ENCODE measurements around the gene TBC1D10A.

The TBC1D10A gene

DNA sequence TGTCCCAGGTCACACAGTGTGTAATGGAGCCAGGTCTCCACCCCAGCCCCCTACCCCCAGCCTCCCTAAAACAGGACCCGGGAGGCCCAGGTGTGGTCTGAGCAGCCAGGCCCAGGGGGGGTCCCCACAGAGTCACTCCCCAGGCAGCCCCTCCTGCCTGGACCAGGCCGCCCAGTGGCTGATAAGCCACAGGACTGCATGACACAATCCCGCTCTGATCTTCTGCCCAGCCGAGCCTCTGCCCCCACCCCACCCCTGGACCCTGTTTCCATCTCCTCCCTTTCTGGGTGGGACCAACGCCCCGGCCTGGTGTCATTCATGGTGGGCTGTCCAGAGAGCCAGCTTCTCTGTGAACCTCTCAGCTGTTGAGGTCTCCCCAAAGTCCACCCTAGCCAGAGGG is 72.4 kb downstream of the TBC1D10A start:
- DNase-seq (ENCODE audit: low read depth in 1 of 2, low spot score in 1 of 2): no peak
- Histone ChIP-seq H3K27me3 (ENCODE audit: insufficient read depth, poor library complexity, severe bottlenecking) (no peaks in the 10 kb centered on the region), H3K4me3 (replicated peaks; ENCODE audit: insufficient read depth, low read length) (no peak overlapping the region), H3K27ac (replicated peaks) (no peak overlapping the region)
- TF ChIP-seq, protein P1, sequence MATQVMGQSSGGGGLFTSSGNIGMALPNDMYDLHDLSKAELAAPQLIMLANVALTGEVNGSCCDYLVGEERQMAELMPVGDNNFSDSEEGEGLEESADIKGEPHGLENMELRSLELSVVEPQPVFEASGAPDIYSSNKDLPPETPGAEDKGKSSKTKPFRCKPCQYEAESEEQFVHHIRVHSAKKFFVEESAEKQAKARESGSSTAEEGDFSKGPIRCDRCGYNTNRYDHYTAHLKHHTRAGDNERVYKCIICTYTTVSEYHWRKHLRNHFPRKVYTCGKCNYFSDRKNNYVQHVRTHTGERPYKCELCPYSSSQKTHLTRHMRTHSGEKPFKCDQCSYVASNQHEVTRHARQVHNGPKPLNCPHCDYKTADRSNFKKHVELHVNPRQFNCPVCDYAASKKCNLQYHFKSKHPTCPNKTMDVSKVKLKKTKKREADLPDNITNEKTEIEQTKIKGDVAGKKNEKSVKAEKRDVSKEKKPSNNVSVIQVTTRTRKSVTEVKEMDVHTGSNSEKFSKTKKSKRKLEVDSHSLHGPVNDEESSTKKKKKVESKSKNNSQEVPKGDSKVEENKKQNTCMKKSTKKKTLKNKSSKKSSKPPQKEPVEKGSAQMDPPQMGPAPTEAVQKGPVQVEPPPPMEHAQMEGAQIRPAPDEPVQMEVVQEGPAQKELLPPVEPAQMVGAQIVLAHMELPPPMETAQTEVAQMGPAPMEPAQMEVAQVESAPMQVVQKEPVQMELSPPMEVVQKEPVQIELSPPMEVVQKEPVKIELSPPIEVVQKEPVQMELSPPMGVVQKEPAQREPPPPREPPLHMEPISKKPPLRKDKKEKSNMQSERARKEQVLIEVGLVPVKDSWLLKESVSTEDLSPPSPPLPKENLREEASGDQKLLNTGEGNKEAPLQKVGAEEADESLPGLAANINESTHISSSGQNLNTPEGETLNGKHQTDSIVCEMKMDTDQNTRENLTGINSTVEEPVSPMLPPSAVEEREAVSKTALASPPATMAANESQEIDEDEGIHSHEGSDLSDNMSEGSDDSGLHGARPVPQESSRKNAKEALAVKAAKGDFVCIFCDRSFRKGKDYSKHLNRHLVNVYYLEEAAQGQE (IDR thresholded peaks at IDR 0.05; ENCODE audit: insufficient replicate concordance, low read depth): no peak
- TF ChIP-seq, protein P2, sequence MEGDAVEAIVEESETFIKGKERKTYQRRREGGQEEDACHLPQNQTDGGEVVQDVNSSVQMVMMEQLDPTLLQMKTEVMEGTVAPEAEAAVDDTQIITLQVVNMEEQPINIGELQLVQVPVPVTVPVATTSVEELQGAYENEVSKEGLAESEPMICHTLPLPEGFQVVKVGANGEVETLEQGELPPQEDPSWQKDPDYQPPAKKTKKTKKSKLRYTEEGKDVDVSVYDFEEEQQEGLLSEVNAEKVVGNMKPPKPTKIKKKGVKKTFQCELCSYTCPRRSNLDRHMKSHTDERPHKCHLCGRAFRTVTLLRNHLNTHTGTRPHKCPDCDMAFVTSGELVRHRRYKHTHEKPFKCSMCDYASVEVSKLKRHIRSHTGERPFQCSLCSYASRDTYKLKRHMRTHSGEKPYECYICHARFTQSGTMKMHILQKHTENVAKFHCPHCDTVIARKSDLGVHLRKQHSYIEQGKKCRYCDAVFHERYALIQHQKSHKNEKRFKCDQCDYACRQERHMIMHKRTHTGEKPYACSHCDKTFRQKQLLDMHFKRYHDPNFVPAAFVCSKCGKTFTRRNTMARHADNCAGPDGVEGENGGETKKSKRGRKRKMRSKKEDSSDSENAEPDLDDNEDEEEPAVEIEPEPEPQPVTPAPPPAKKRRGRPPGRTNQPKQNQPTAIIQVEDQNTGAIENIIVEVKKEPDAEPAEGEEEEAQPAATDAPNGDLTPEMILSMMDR (IDR thresholded peaks at IDR 0.05; ENCODE audit: insufficient read depth, low read length): no peak
- TF ChIP-seq SPI1 (IDR thresholded peaks at IDR 0.05; ENCODE audit: borderline replicate concordance, low read depth) (no peak), GABPA (IDR thresholded peaks at IDR 0.05; ENCODE audit: low read depth) (no peak), POLR2AphosphoS5 (IDR thresholded peaks at IDR 0.05; ENCODE audit: low read depth) (no peak)

DNA sequence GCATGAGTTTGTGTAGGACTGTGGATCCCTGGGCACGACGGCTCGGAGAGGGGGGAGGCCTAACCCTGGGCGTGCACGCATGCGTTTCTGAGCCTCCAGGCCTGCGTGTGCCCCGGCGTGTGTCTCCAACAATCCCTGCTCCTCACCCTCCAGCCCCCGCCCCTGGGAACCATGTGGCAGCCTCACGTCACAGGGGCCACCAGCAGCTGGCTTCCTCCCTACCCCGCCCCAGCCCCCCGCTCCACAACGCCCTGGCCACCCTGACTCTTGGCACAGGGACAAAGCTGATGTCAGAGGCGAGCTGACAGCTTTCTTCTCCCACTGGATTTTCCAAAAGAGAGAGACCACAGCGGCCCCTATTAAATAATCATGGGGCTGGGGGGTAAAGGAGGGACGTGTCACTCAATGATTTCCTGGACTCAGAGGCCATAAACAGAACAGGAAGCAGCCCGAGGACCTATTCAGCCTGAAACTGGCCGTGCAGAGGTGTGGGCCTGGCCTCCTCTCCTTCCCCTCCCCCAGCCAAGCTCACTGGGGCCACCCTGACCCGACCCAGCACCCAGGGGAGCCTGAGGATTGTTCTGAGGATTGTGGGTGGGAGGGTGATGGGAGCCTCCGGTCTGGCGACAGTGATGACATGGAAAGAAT is 73.4 kb downstream of the TBC1D10A start:
- peak overlapping the region; percentile 55 for H3K27ac ChIP-seq (replicated peaks)
- no peaks in the 10 kb centered on the region for H3K27me3 ChIP-seq (ENCODE audit: insufficient read depth, poor library complexity, severe bottlenecking)
- TF ChIP-seq, protein P1 (IDR thresholded peaks at IDR 0.05; ENCODE audit: insufficient replicate concordance, low read depth): no peak
- TF ChIP-seq GABPA (IDR thresholded peaks at IDR 0.05; ENCODE audit: low read depth): no peak
- TF ChIP-seq, protein P2 (IDR thresholded peaks at IDR 0.05; ENCODE audit: insufficient read depth, low read length): no peak
- TF ChIP-seq SPI1 (IDR thresholded peaks at IDR 0.05; ENCODE audit: borderline replicate concordance, low read depth): no peak
- no peak for TF ChIP-seq POLR2AphosphoS5 (IDR thresholded peaks at IDR 0.05; ENCODE audit: low read depth)
- DNase-seq (ENCODE audit: low read depth in 1 of 2, low spot score in 1 of 2): no peak
- H3K4me3 ChIP-seq (replicated peaks; ENCODE audit: insufficient read depth, low read length): no peak overlapping the region

DNA sequence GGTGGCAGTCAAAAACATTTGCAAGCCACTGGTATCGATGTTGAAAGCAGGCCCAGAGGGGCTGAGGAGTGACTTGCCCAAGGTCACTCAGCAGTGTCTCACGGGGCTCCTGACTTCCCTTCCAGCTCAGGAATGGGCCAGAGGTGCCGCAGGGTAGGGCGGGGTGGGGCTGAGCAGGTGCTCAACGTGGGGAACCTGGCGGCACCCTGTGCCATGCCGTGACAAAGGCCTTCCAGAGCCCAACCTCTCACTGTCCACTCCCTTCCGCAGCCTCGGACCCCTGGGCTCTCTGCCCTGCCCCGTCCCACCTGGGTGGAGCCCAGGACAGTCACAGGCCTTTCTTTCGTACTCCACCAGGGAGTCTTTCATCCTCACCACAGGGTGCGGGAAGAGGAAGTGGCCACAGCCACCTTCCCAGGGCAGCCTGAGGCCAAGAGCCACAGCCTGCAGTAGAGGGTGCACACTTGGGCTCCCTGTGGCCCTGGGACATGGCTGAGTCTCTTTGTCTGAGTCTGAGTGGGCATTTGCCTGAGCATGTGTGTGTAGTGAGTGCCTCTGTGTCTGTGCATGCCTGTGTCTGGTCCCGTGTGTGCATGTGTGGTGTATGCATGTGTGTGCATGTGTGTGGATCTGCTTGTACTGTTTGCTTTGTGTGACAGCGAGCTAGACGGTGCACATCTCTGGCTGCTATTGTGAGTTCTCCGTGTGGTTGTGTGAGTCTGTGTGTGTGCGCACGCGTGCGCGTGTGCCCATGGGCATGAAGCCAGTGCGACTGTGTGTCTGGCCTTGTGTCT is 74.1 kb downstream of the TBC1D10A start:
- peak in 1 of 2 experiments; percentile 78 for DNase-seq (ENCODE audit: low read depth in 1 of 2, low spot score in 1 of 2)

DNA sequence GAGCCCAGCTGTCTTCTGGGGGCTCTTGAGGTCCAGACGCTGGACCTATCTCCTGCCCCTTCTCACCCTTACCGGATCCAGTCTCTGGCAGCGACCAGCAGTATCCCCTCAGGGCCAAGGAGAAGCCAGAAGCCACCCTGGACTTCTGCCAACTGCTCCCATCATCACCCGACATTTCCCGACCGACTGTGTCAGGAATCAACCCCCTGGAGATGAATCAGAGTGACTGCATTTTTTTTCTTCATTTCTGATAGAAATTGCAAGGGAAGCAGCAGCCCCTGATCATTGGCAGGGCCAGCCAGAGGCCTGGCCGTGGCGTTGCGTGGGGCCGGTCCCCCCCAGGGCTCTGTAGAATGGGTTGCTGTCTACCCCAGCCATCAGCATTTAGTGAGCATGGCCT is 75.0 kb downstream of the TBC1D10A start:
- Histone ChIP-seq H3K27me3 (ENCODE audit: insufficient read depth, poor library complexity, severe bottlenecking) (peaks cover 10% of the 10 kb centered on the region), H3K27ac (replicated peaks) (peak overlapping the region; percentile 55), H3K4me3 (replicated peaks; ENCODE audit: insufficient read depth, low read length) (no peak overlapping the region)
- DNase-seq (ENCODE audit: low read depth in 1 of 2, low spot score in 1 of 2): no peak
- TF ChIP-seq, protein P1 (IDR thresholded peaks at IDR 0.05; ENCODE audit: insufficient replicate concordance, low read depth): no peak
- TF ChIP-seq GABPA (IDR thresholded peaks at IDR 0.05; ENCODE audit: low read depth) (no peak), POLR2AphosphoS5 (IDR thresholded peaks at IDR 0.05; ENCODE audit: low read depth) (no peak), SPI1 (IDR thresholded peaks at IDR 0.05; ENCODE audit: borderline replicate concordance, low read depth) (no peak)
- TF ChIP-seq, protein P2 (IDR thresholded peaks at IDR 0.05; ENCODE audit: insufficient read depth, low read length): no peak

More for the DNA sequence above, 74.1 kb downstream of the TBC1D10A start:
- Histone ChIP-seq H3K4me3 (replicated peaks; ENCODE audit: insufficient read depth, low read length) (no peak overlapping the region), H3K27ac (replicated peaks) (peak overlapping the region; percentile 55), H3K27me3 (ENCODE audit: insufficient read depth, poor library complexity, severe bottlenecking) (peaks cover 2% of the 10 kb centered on the region)
- peak; percentile 93 for TF ChIP-seq SPI1 (IDR thresholded peaks at IDR 0.05; ENCODE audit: borderline replicate concordance, low read depth)
- TF ChIP-seq GABPA (IDR thresholded peaks at IDR 0.05; ENCODE audit: low read depth): no peak
